GM12875 (cell line): ENCODE measurements around the gene TMEM141.

Source experiments
- H3K4me3 ChIP-seq: one replicate; pipeline ENCODE4 v1.5.1; 2011; ENCODE audit warnings: low read depth, low read length, control low read depth
- CTCF ChIP-seq: IDR thresholded peaks from 2 replicates; pipeline ENCODE4 v1.5.1; 2011; ENCODE audit warnings: low read depth, mild to moderate bottlenecking, control low read depth, inconsistent platforms, low read length, moderate library complexity, borderline replicate concordance; ENCODE audit not compliant: insufficient read depth

The TMEM141 gene

DNA sequence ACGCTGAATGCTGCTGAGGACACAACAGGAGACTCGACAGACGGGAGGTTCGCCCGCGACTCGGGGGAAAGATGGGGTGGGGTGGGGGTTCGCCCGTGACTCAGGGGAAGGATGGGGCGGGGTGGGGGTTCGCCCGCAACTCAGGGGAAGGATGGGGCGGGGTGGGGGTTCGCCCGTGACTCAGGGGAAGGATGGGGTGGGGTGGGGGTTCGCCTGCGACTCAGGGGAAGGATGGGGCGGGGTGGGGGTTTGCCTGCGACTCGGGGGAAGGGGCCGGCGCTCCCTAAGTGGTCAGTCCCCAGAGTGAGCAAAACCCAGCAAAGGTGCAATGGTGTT is 45.0 kb upstream of the TMEM141 start:
- no peak for TF ChIP-seq CTCF
- H3K4me3 ChIP-seq: no peak overlapping the region

DNA sequence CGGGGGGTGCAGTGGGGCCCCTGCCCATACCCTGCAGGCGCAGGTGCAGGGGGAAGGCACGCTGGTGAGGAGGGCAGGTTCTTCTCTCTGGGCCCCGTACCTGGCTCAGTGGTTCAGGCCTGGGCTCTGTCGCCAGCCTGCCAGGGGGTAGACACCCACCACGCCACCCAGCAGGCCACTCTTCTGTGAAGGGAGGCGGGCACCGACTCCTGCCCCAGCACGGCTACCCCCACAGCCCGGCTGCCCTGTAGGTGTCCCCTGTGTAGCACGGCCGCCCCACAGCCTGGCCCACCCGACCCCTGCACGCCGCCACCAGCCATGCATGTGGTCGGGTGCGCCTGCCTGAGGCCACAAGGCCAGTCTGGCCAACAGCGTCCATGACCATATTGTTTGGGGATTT is 44.5 kb upstream of the TMEM141 start:
- no peak for TF ChIP-seq CTCF
- no peak overlapping the region for H3K4me3 ChIP-seq

DNA sequence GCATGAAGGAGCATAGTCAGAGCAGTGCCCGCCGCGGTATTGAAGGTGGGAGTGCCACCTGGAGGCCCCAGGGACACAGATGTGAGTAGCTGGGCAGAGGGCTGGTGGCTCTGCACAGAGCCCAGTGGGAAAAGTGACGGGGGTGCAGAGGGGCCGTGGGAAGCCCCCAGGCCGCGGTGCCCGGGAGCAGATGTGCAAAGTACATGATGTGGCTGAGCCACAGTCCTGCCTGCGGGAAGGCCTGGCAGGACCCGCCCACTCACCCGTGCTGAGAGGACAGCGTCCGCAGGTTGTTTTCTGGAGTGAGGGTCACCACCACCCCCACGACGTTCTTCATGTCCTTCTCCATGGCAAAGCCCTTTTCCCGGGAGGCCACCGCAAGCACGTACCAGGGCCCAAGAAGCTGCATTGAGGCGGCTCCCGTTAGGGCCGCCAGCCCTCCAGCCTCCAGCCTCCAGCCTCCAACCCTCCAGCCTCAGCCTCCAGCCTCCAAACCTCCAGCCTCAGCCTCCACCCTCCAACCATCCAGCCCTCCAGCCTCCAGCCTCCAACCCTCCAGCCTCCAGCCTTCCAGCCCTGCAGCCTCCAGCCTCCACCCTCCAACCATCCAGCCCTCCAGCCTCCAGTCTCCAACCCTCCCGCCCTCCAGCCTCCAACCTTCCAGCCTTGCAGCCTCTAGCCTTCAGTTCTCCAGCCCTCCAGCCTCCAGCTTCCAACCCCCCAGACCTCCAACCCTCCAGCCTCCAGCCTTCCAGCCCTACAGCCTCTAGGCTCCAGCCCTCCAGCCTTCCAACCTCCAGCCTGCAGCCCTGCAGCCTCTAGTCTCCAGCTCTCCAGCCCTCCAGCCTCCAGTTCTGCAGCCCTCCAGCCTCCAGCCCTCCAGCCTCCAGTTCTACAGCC is 43.7 kb upstream of the TMEM141 start:
- TF ChIP-seq CTCF: no peak
- H3K4me3 ChIP-seq: no peak overlapping the region

DNA sequence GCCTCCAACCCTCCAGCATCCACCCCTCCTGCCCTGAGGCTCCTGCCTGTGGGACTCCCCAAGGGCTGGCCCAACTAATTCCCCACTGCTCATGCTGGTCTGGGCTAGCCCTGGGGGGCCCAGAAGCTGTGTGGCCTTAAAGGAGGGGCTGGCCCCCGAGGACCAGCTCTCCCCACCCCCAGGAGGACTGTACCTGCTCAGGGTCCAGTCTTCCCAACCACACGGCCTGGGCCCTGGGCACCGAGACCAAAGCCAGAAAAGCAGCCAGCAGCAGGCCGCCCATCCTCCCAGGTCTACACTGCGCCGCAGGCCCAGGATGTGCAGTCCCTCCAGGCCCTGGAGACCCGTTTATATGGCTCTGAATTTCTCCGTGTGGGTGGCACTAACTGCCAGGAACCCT is 42.9 kb upstream of the TMEM141 start, which contains the start of gene LCN6:
Gene LCN6, minus strand, starts transcription at position 325 of the 400 bp plus-strand sequence. Its CDS starts 42 bp downstream, at position 283.
- no peak within 1 kb of the TSS for H3K4me3 ChIP-seq
- no peak for TF ChIP-seq CTCF

DNA sequence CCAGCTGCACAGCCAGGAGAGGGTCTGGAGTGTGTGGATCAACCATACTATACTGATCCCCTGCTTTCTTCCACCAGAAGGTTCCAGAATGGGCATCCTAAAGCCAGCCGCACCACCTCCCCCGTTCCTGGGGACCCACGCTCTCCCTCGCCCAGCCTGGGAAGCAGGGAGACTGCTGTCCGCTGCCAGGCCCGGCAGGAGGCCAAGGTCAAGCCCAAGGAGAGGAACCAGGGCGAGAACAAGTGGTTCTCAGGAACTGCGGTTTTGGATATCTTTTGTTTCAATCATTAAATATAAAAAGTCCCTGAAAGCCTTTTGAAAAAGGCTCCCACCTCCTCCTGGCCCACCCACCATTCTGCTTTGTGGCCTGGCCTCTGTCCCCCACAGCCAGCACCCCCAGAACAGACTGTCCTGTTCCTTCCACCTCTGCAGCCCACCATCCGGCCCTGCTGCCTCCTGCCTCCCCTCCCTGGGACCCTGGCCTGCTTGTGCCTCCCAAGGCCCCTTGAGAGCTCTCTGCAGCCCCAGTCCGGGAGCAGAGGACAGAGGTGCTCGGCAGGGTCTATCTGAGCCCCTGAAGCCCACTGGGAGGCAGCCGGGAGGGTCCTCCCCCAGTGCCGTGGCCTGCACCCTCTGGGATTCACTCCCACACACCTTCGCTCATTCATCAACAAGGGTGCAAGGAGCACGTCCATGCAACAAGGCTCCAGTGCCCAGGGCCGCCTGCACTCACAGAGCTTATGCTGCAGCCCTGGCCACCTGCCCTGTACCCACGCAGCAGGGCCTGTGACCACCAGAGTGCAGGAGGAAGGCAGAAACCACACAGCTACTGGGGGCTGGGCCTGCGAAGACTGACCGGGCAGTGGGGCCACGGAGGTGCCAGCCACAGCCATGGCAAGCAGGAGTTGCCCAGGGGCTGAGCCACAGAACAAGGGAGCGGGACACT is 42.2 kb upstream of the TMEM141 start:
- no peak for TF ChIP-seq CTCF
- H3K4me3 ChIP-seq: no peak overlapping the region

DNA sequence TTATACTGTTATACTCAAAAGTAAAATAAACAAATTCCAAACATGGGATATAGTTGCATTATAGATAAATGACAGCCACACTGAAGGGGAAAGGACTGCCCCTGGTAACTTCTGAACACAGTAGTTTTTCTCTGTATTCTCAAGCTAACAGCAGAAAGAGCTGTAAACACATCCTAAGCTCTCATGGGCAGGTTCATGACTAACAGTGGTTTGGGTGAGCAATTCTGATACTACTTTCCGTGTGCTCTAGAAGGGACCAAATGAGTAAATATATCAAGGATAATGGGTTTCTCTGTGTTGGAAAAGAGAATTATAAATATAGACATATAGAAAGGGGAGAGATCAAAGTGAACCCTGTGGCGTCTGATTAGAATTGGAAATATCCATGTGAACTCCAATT is 40.6 kb upstream of the TMEM141 start:
- no peak overlapping the region for H3K4me3 ChIP-seq
- TF ChIP-seq CTCF: no peak
